Measurements from ENCODE around the gene KLHL40. TPM values are rescaled to one million over a fixed set of nuclear protein-coding genes. Genes with fewer than 3 reads are reported as not detected.

The KLHL40 gene
- total RNA-seq, 1 experiment from 2014 or later = not detected

DNA sequence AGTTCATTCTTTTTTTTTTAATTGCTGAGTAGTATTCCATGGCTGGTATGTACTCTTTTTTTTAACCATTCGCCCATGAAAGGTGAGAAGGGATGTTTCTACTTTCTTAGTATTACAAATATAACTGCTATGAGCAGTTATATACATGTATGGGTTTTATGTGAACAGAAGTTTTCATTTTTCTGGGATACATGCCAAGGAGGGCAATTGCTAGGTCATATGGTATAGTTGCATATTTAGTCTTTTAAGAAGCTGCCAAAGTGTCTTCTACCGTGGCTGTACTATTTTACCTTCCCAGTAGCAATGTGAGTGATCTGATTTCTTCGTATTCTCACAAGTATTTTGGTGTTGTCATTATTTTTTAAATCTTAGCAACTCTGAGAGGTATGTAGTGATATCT lies 11.2 kb upstream of the KLHL40 start:
- intact Hi-C loops (cut with micrococcal nuclease; ENCODE audit: unreplicated experiment) = no loop called here
- no peaks in the 10 kb centered on the region for H3K9me3 Mint-ChIP-seq (ENCODE audit: low read depth, unreplicated experiment)
- TF ChIP-seq, protein P1, sequence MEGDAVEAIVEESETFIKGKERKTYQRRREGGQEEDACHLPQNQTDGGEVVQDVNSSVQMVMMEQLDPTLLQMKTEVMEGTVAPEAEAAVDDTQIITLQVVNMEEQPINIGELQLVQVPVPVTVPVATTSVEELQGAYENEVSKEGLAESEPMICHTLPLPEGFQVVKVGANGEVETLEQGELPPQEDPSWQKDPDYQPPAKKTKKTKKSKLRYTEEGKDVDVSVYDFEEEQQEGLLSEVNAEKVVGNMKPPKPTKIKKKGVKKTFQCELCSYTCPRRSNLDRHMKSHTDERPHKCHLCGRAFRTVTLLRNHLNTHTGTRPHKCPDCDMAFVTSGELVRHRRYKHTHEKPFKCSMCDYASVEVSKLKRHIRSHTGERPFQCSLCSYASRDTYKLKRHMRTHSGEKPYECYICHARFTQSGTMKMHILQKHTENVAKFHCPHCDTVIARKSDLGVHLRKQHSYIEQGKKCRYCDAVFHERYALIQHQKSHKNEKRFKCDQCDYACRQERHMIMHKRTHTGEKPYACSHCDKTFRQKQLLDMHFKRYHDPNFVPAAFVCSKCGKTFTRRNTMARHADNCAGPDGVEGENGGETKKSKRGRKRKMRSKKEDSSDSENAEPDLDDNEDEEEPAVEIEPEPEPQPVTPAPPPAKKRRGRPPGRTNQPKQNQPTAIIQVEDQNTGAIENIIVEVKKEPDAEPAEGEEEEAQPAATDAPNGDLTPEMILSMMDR (IDR thresholded peaks at IDR 0.05; ENCODE audit: unreplicated experiment) = no peak
- no peak overlapping the region for H3K4me3 Mint-ChIP-seq (ENCODE audit: low read depth, unreplicated experiment)
- DNase-seq = no peak
- CTCF ChIA-PET = no interaction called here
- H3K4me1 Mint-ChIP-seq (ENCODE audit: low read depth, unreplicated experiment) = no peaks in the 10 kb centered on the region
- no peak overlapping the region for H3K27ac Mint-ChIP-seq (ENCODE audit: unreplicated experiment)
- no TSS peak for BruUV-seq (replicated peaks)
- H3K27me3 Mint-ChIP-seq (ENCODE audit: unreplicated experiment) = peaks cover 53% of the 10 kb centered on the region
- no peaks in the 10 kb centered on the region for H3K36me3 Mint-ChIP-seq (ENCODE audit: insufficient read depth, unreplicated experiment)

DNA sequence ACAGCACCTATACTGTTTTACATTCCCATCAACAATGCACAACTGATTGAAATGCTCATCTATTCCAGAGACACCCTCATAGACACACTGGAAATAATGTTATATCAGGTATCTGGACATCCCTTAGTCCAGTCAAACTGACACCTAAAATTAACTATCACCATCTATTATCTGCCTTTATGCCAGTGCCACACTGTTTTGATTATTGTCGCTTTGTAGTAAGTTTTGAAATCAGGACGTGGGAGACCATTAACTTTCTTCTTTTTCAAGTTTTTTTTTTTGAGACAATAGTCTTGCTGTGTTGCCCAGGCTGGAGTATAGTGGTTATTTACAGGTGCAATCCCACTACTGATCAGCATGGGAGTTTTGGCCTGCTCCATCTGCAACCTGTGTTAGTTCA lies 9.4 kb upstream of the KLHL40 start:
- no TSS peak for BruUV-seq (replicated peaks)

DNA sequence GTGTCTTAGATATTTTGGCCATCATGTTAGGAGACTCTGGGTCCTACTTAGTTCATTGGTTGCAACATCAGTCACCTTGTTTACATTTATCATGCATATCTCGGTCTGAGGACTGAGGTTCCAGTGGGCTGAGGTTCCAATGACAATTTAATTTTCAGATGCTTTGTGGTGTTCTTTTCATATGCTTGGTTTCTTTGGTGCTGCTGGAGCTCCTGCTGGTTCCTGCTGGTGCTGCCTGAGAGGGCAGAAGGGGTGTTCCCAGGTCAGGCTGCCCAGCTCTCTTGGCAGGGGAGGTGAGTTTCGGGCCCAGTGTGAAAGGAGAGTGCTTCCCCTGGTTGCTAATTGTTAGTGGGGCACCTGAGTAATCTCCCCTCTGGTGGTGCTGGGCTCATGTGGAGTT lies 6.9 kb upstream of the KLHL40 start:
- H3K27ac Mint-ChIP-seq (ENCODE audit: unreplicated experiment) = no peak overlapping the region
- peaks cover 10% of the 10 kb centered on the region for H3K27me3 Mint-ChIP-seq (ENCODE audit: unreplicated experiment)
- no peaks in the 10 kb centered on the region for H3K36me3 Mint-ChIP-seq (ENCODE audit: insufficient read depth, unreplicated experiment)
- CTCF ChIA-PET = no interaction called here
- H3K9me3 Mint-ChIP-seq (ENCODE audit: low read depth, unreplicated experiment) = no peaks in the 10 kb centered on the region
- TF ChIP-seq, protein P1 (IDR thresholded peaks at IDR 0.05; ENCODE audit: unreplicated experiment) = no peak
- peaks cover 6% of the 10 kb centered on the region for H3K4me1 Mint-ChIP-seq (ENCODE audit: low read depth, unreplicated experiment)
- no peak for DNase-seq
- no TSS peak for BruUV-seq (replicated peaks)
- H3K4me3 Mint-ChIP-seq (ENCODE audit: low read depth, unreplicated experiment) = no peak overlapping the region
- intact Hi-C loops (cut with micrococcal nuclease; ENCODE audit: unreplicated experiment) = no loop called here

More for the DNA sequence above, 9.4 kb upstream of the KLHL40 start:
- Mint-ChIP-seq H3K9me3 (ENCODE audit: low read depth, unreplicated experiment) (no peaks in the 10 kb centered on the region), H3K4me1 (ENCODE audit: low read depth, unreplicated experiment) (no peaks in the 10 kb centered on the region), H3K27ac (ENCODE audit: unreplicated experiment) (no peak overlapping the region), H3K4me3 (ENCODE audit: low read depth, unreplicated experiment) (no peak overlapping the region), H3K27me3 (ENCODE audit: unreplicated experiment) (peaks cover 36% of the 10 kb centered on the region), H3K36me3 (ENCODE audit: insufficient read depth, unreplicated experiment) (no peaks in the 10 kb centered on the region)
- TF ChIP-seq, protein P1 (IDR thresholded peaks at IDR 0.05; ENCODE audit: unreplicated experiment) = no peak
- CTCF ChIA-PET = no interaction called here
- intact Hi-C loops (cut with micrococcal nuclease; ENCODE audit: unreplicated experiment) = no loop called here
- DNase-seq = no peak

DNA sequence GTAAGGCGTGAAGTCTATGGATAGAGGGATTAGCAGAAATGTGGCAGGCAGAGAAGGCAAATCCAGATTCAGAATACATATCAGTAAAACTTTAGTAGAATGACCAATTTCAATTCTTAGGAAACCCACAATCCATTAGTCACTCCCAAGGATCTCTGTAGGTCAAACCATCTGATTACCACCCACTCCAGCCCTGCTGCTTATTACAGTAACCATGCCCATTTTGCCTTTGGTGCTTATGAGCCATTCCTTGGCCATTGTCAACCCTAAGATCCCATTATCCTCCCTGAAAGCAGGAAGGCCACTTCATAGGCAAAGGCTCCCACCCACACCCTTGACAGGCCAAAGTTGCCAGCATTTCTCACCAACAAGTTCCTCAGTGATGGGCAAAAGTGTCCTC lies 5.1 kb upstream of the KLHL40 start:
- BruUV-seq (replicated peaks) = no TSS peak
- H3K4me3 Mint-ChIP-seq (ENCODE audit: low read depth, unreplicated experiment) = no peak overlapping the region
- CTCF ChIA-PET = no interaction called here

More for the DNA sequence above, 5.1 kb upstream of the KLHL40 start:
- Mint-ChIP-seq H3K27me3 (ENCODE audit: unreplicated experiment) (no peaks in the 10 kb centered on the region), H3K27ac (ENCODE audit: unreplicated experiment) (no peak overlapping the region), H3K4me1 (ENCODE audit: low read depth, unreplicated experiment) (peaks cover 6% of the 10 kb centered on the region), H3K9me3 (ENCODE audit: low read depth, unreplicated experiment) (no peaks in the 10 kb centered on the region), H3K36me3 (ENCODE audit: insufficient read depth, unreplicated experiment) (no peaks in the 10 kb centered on the region)
- DNase-seq = no peak
- intact Hi-C loops (cut with micrococcal nuclease; ENCODE audit: unreplicated experiment) = no loop called here
- TF ChIP-seq, protein P1 (IDR thresholded peaks at IDR 0.05; ENCODE audit: unreplicated experiment) = no peak
